GM18502 (cell line): ENCODE measurements around the gene ANO6.
A peak's percentile ranks its signal among the peaks of the same experiment; 100 is the strongest.
"Not testable (repeated sequence)": the region's sequence is repeated elsewhere in the genome, so short reads cannot be mapped to it uniquely, and the experiment has no call there.

Experiments used
- ATAC-seq: cut with Tn5 transposase; IDR thresholded peaks from one replicate; pipeline ENCODE4 v1.9.1; 2021; ENCODE audit warnings: mild to moderate bottlenecking; ENCODE audit not compliant: unreplicated experiment, poor library complexity

Gene ANO6

DNA sequence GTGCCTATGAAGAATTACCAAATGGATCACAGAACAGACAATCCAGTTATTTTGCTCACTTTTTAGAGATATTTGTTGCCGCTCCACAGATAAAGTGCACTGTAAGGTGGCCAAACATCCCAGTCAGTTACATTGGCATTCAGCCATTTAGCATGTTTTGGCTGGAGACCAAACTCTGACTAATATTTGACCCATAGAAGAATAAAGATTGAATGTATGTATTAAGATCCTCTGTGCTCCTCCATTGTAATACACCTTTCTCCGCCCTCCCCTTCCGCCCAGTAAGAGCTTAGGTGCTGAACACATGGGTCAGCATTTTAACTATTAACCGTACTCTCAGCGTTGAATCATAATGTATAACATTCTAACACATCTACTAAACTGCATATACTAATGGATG is 163.4 kb downstream of the ANO6 start:
- no peak for ATAC-seq

DNA sequence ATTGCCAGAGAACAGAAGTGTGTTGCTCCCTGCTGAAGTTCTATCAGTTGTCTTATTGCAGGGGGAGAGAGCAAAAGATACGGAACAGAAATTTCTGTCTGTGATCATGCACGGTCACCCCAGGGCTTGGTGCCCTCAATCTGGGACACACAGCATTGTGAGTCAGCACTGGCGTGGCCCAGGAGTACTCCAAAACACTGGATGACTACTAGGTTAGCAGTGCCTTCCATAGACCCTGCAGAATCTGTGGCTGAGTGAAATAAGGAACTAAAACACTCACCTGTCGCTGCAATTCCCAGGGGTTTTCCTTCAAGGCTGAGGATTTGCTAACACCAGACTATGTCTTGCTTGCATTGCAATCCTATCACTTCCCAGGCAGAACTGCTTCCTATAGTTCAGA is 165.5 kb downstream of the ANO6 start:
- ATAC-seq: no peak

DNA sequence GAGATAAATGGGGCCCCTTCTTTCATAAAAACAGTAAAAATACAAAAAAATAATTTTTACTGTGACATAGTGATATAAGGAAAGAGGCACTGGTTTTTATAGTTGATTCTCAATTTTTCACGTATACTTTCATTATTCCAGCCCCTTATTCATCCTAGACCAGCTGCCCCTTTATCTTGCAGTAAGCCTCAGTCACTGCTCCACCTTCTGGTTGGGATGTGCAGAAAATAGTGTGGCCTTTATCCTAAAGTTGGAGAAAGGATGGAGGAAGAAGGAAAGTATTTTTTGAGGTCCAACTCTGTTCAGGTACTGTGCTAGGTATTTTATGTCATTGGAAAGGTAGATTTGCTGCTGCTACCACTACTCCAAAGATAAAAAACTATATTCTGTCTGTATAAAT is 172.7 kb downstream of the ANO6 start:
- ATAC-seq: no peak

DNA sequence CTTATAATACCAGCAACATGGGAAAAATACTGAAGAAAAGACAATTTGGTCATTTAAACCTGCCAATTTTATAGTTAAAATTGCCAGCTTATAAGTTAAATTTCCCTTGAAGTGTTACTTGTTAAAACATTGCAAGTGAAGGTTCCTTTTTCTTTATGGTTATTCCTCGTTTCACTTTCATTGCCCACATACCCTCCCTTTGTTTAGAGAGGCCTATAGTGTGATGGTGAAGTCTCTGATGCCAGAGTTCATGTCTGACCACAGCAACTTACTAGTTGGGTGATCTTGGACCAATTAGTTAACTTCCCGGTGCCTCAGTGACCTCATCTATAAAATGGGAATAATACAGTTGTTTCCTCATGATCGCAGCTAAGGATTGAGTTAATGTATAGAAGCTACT is 173.5 kb downstream of the ANO6 start:
- no peak for ATAC-seq

DNA sequence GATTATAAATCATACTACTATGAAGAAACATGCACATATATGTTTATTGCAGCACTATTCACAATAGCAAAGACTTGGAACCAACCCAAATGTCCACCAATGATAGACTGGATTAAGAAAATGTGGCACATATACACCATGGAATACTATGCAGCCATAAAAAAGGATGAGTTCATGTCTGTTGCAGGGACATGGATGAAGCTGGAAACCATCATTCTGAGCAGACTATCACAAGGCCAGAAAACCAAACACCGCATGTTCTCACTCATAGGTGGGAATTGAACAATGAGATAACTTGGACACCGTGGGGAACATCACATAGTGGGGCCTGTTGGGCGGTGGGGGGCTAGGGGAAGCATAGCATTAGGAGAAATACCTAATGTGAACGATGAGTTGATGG is 181.6 kb downstream of the ANO6 start:
- not testable (repeated sequence) for ATAC-seq

DNA sequence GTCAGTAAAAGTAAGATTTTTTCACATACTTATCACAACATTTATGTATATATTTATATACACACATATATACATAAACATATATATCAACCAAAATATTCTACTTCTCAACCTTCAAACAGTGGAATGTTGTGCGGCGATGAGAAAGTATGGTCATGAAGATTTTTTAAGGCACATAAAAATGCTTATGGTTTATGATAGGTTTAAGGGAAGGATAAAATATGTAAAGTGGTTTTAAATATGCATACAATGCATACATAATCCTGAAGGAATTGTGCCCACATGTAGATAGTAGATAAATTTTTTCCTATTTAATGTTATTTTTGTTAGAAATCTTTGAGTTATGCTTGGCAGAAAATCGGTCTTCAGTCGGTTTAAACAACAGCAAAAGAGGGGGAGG is 182.7 kb downstream of the ANO6 start:
- ATAC-seq: no peak

DNA sequence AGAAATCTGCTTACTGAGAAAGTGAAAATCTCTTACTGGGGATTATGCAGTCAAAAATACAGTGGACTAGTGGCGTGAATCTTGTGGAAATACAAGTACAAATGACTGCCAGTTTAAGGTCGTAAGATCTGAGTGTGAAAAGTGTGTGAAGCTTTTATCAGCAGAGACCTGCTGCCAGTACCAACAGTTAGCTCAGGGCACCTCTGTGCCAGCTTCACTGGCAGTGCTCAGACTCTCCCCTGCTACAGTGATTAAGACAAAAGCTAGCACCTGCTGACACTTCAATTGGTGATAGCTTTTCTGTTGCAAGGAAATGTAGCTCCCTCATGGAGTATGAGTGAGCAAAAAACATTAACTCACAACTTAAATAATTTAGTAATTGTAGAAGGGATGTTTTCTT is 185.1 kb downstream of the ANO6 start:
- no peak for ATAC-seq

DNA sequence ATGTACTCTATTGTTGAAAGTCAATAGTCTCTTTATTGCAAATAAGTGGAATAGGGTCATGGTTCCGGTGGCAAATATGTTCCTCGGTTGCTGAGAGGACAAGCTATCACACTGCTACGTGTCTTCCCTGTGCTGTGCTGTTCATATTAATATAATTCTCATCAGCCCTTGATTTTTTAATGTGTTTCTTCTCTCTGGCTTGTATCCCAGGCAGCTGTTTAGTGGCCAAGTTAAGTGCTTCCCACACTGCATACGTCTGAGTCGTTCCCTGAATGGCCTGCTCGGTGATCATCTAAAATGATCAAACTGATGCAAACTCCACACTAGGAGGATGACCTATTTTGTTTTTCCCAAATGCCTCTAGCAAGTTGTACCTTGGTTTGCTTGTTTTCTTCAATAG is 186.4 kb downstream of the ANO6 start:
- no peak for ATAC-seq

DNA sequence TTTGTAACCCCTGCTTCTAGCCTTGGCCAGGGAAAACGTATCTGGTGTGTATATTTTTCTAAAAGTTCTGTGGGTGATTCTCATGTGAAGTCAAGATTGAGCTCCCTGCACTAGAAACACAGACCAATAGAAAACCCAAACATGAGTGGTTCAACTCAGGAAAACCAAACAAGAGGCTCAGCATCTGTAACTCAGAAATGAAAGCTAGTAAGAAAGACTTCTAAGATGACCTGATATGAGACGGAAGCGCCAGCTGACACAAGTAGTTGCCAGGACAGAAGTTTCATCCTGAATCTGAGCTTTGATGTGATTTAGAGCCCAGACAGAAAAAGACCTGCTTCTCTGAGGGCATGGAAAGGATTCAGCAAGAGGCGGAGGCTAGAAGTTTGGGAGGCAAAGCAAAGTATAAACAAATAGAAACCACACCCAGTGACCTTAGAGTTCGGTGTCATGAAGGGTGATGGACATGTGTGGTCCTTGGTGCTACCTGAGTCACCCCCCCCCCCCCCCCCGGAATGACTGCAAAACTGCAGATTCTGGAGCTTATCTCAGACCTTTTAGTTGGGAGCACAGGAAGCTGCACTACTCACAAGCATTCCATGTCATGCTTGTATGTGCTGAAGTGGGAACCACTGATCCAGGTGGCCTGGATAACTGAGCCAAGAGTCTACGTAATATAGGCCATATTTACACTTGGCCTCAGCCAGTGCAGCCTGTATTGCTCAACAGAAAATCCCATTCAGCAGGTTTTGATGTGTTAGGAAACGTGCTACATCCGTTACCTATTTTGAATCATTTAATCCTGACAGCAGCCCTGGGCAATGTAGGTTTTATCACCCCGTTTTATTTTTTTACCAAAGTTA is 191.3 kb downstream of the ANO6 start:
- no peak for ATAC-seq

DNA sequence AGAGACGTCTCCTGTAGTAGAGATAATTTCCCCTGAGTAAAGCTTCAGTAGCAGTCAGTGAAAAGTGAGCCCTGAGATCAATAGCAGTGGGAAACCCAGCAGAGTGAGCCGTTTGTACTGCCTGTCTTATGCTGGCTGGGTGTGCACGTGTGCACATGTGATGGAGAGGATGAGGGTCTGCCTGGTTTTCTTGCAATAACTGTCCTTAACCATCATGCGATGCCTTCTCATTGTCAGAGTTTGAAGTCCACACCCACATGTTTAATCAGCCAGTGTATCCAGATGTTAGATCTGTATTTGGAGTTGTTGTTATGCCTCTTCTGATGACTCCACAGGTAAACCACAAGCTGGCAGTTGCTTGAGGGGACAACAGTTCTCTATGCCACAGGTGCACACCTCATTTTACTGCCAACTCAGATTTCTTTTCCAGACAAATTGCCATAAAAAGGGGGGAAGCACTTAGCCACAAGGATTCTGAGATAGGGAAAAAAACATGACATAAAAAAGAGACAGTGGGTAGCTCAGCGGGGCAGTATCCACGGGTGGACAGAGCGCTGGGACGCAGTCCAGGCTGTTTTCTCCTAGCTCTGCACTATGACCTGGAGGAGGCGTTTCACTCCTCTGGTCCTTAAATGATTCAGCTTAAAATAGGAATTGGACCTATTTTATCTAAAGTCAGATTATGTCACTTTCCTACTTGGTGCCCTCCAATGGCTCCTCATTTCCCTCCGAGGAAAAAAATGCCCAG is 192.3 kb downstream of the ANO6 start:
- ATAC-seq: no peak

DNA sequence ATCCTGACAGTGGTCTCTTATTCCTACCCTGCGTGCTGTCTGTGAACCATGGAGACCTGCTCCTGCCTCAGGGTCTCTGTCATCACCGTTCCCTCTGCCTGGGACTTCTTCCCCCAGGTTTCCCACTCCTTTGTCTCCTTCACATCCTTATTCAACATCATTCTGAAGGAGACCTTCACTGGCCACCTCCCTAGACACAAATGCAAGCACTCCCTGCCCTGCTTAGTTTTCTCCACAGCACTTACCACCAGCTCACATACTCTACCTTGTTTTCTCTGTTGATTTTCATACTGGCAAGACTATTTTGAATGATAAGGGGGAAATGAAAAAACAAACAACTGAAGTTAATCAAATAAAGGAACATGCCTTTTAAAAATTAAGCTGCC is 192.8 kb downstream of the ANO6 start:
- ATAC-seq: no peak

DNA sequence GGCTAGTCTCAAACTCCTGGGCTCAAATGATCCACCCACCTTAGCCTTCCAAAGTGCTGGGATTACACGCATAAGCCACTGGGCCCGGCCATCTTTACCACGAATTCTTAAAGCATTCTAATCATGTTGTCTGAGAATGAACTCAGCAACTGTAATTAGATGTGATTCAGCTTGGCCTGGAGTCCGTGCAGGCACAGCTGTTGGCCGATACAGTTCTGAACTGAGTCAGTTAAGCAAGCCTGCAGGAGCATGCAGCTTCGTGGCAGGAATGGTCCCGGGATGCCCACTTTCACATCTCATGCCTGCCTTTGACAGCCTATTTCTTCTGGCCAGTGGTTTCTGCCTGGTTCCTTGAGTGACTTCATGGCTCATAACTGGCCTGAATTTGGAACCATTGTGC is 194.1 kb downstream of the ANO6 start:
- ATAC-seq: no peak

DNA sequence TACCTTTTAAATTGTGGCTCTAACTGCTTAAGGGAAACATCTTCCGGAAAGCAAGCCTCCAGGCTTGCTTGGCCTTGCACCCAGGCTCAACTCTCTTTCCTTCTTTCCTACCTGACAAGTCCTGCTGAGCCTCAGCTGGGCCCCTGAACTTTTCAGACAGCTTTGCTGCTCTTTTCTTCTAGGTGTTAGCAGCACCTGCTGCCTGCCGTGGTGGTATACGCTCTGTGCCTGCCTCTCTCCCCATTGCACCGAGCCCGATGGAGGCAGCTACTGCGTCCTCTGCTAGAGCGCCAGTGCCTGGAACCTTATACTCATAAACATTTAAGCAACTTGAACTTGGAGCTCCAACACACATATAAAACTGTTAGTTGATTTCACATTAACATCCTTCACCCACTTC is 195.7 kb downstream of the ANO6 start:
- ATAC-seq: no peak

DNA sequence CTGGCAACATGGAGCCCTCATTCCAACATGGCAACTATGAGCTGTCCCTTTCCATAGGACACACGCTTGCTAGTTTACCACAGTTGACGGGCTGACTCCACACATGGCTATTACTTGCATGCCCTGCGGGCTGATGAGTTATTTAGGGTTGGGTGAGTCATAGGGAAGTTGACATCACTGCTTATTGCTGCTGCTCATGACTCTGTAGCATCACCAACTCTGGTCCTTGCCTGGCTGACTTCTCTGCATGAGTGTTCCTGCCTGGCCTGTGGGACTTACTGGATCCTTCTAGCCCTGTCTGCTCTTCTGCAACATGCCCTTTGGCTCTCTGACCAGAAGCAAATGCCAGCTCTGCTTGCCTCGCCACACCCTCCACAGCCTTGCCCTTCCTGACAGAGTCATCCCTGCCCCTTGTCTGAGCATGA is 199.5 kb downstream of the ANO6 start:
- ATAC-seq: peak; percentile 96

DNA sequence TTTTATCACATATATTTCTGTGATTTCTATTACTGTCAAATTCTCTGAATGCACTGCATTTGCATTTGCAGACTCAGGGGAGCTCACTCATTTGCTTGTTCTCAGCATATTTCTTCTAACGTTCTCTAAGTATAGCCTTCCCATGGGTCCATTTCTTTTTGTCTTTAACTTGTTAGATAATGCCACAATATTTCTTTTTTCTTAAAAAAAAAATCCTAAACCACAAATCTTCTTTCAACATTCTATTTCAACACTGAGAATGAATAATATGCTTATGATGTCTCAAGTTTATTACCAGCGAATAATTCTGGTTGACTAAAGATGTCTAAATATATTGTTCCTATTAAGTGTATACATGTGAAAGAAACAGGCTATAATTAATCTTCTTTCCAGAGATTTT is 200.2 kb downstream of the ANO6 start:
- ATAC-seq: no peak

DNA sequence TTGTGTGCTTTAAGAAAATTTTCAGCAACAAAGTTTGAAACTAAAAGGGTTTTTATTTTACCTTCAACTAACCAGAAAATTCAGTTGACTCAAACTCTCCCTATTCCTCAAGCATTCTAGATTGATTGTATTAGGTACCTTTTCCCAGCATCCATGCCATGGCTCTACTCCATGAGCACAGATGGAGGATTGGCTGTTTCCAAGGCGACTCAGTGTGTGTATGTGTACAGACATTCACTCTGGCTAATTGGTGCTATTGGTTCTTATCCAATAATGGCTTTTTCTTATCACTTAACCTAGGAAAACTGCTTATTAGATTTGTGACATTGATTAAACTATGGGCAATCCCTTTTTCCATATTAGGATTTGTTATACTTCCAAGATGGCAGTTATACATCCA is 202.6 kb downstream of the ANO6 start:
- no peak for ATAC-seq

DNA sequence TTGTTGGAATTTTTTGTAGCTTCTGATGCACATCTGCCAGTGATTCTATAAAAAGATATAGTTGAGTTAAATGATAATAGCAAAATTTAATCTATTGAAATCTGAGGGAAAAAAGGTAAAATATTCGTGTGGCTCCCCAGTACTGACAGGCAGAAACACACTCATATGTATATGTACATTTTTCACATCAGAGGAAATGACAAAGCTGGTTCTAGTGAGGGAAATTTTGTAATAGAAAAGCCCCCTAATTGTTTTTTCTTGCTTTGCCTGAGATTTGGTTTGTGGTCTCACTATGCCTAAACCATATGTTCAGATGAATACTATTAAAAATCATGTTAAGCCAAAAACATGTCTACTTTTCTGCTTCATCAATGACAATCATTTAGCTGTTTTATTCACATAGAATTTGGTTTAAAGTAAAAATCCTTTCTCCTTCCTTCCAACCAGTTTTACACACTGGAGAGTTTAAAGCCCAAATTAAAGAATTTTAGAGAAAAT is 203.5 kb downstream of the ANO6 start:
- ATAC-seq: no peak

DNA sequence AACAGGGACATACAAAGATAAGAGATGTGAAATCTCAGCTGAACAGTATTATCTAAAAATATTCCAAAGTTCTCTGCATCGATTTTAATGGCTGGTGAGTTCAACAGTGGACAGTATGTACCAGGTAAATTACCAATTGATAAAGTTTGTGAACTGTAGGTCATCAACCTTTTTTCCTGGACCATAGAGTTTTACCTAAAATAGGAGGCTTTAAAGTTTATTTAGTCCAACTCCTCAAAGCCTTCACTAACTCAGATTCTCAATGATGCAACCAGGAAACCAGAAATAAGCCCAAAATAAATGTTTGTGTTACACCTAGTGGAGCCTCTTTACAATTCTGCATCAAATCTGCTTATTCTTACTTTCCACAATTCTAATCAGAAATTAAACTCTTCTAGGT is 205.8 kb downstream of the ANO6 start:
- no peak for ATAC-seq

DNA sequence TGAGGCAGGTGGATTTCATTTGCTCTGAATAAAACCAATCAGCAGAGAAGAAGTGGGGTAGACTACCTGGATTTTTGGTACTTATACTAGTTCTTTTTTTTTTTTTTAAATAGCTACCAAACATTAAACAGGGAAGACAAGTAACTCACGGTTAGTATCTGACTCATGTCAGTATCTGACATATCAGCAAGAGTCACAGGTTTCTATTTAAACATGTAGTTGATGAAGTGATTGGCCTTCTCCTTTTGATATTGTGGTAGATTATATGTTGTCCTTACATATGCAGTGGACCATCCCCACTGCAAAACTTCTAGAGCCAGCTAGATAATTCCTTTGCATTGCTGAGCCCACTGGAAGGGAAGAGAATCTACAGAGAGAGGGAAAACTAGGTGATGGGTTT is 208.0 kb downstream of the ANO6 start:
- no peak for ATAC-seq

DNA sequence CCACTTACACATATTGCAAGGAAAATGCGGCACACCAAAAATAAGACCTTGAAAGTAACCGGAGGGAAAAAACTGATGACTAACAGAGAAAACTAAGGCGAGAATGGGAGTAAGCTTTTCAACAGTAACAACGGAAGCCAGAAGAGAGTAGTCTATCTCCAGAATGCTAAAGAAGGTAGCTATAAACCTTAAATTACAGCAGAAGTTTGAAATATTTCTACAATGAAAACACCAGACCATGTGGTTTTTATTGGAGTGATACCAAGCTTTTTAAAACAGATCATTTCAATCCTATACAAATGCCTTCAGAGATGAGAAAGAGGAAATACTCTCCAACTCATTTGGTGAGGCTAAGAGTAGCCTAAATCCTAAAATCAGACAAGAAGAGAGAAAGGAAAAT is 209.5 kb downstream of the ANO6 start:
- ATAC-seq: no peak

DNA sequence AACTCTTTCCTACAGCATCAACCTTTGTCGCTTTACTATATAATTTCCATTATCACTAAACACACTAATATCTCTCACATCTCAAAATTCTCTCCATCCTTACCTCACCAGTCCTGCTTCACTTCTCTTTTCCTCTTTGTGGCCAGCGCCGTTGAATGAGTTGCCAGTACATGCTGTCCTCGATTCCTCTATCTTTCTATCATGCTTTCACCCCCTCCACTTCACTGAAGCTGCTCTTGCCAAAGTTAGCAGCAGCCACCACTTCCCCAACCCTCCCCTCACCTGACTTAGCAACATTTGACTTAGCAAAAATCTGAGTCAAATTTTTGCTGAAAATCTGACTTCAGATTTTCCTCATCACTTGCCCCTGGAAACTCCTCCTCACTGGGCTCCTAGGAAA is 210.4 kb downstream of the ANO6 start:
- ATAC-seq: no peak

DNA sequence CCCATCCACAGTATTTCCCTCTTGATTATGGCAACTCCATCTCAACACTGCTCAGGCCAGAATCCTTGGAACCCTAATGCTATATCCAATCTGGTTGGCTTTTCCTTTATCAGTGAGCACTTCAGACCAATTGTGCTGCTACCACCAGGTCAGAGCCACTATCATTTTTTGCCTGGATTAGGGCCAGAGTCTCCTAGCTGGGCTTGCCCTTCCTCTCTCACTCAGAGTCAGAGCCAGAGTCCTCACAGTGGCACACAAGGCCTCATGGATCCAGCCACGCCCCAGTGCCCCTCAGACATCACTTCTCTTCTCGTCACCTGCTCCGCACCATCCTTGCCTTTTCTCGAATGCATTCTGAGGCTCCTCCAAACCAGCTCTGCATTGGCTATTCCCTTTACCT is 211.1 kb downstream of the ANO6 start:
- no peak for ATAC-seq
